ENCODE measurements around the gene MAD2L1BP. TPM values are rescaled to one million over a fixed set of nuclear protein-coding genes. Genes with fewer than 3 reads are reported as not detected.

MAD2L1BP gene
- polyA plus RNA-seq, 1 of the 3 experiments (the other 2 are of a cell fraction) = 30.9 TPM

DNA sequence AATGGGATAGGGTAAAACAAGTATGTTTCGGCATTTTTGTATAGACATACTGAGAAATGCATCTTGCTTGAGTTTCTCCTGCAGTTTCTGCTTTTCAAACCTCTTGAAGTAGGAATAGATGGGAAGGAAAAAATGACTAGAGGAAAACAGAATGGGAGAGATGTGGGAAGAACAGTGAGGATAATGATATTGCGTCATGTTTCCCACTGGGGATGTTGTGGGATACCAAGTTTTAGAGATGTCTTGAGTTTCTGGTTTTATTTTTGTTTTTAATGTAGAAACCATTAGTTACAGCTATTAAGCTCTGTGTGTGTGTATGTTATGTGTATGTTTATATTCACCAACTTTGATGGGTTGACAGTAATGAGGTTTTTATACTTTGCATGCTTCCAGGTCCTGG lies 35.0 kb upstream of the MAD2L1BP start:
- CTCF ChIA-PET = interaction anchor here (1.9 kb wide), 1 partner anchor 8 kb away, joined by 8 read pairs; no protein-coding TSS in a partner anchor
- no peak overlapping the region for H3K4me3 ChIP-seq (ENCODE audit: low read depth in 2 of 2, low read length in 1 of 2)

More for the DNA sequence above, 35.0 kb upstream of the MAD2L1BP start:
- peaks cover 26 to 62% of the 10 kb centered on the region in 2 experiments for H3K36me3 ChIP-seq (replicated peaks in 1 of 2; ENCODE audit: control insufficient read depth in 1 of 2, insufficient read depth in 2 of 2, low read length in 1 of 2)
- TF ChIP-seq ELF1 (IDR thresholded peaks at IDR 0.05) = no peak
- no peak for TF ChIP-seq POLR2AphosphoS5 (IDR thresholded peaks at IDR 0.05; ENCODE audit: low read depth, low read length)
- no peak for TF ChIP-seq TEAD4 (IDR thresholded peaks at IDR 0.05; ENCODE audit: borderline replicate concordance, insufficient read depth)
- no peak for TF ChIP-seq RXRA (IDR thresholded peaks at IDR 0.05; ENCODE audit: borderline replicate concordance, low read depth)
- no peak for TF ChIP-seq GATA2 (CRISPR knock-in tag; IDR thresholded peaks at IDR 0.05)
- TF ChIP-seq MXI1 (IDR thresholded peaks at IDR 0.05; ENCODE audit: low read depth, low read length) = no peak
- TF ChIP-seq IRF3 (IDR thresholded peaks at IDR 0.05; ENCODE audit: low read depth, low read length) = no peak
- no peak for TF ChIP-seq USF2 (IDR thresholded peaks at IDR 0.05; ENCODE audit: borderline replicate concordance, low read depth, low read length)
- TF ChIP-seq RFX5 (IDR thresholded peaks at IDR 0.05; ENCODE audit: low read length) = no peak
- TF ChIP-seq, protein P1, sequence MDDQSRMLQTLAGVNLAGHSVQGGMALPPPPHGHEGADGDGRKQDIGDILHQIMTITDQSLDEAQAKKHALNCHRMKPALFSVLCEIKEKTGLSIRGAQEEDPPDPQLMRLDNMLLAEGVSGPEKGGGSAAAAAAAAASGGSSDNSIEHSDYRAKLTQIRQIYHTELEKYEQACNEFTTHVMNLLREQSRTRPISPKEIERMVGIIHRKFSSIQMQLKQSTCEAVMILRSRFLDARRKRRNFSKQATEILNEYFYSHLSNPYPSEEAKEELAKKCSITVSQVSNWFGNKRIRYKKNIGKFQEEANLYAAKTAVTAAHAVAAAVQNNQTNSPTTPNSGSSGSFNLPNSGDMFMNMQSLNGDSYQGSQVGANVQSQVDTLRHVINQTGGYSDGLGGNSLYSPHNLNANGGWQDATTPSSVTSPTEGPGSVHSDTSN (IDR thresholded peaks at IDR 0.05) = no peak
- TF ChIP-seq NRF1 (IDR thresholded peaks at IDR 0.05; ENCODE audit: low read depth, low read length) = no peak
- TF ChIP-seq USF1 (IDR thresholded peaks at IDR 0.05; ENCODE audit: borderline replicate concordance, low read depth) = no peak
- no peak for TF ChIP-seq YY1 (IDR thresholded peaks at IDR 0.05; ENCODE audit: low read depth)
- H4K20me1 ChIP-seq (ENCODE audit: insufficient read depth) = 0 out of 2 replicates have a peak, but pooled peaks cover 6% of the 10 kb centered on the region
- no peak overlapping the region for H3K9ac ChIP-seq
- peaks cover 43% of the 10 kb centered on the region for H3F3A ChIP-seq (replicated peaks; ENCODE audit: insufficient read depth)
- no peaks in the 10 kb centered on the region for H3K9me3 ChIP-seq
- POLR2A ChIA-PET = interaction anchor here (0.7 to 1.2 kb wide), 2 partner anchors 25 to 487 kb away, joined by 3 to 5 read pairs; no protein-coding TSS in a partner anchor
- peaks cover 10% of the 10 kb centered on the region; the same call in 1 of the 2 replicates for H3K79me2 ChIP-seq (ENCODE audit: insufficient read depth)
- WGBS (ENCODE audit: low lambda C conversion rate) = 100% methylated on average over 2 of the region's 2 CpGs
- DNase-seq = no peak
- no peak overlapping the region for H2AFZ ChIP-seq (ENCODE audit: low read depth)
- H3K4me2 ChIP-seq = no peak overlapping the region
- H3K4me1 ChIP-seq (ENCODE audit: control insufficient read depth in 1 of 2, insufficient read depth in 2 of 2, low read depth in 1 of 2, low read length in 1 of 2) = peaks cover 0 to 10% of the 10 kb centered on the region in 2 experiments; a peak in 1 of 4 replicates
- no peaks in the 10 kb centered on the region for H3K27me3 ChIP-seq (ENCODE audit: insufficient read depth)
- no peak overlapping the region for H3K27ac ChIP-seq (ENCODE audit: low read depth in 2 of 2, low read length in 1 of 2)
- H3K9me2 ChIP-seq = no peaks in the 10 kb centered on the region

Data from SK-N-SH (cell line).